GM18498 (cell line): ENCODE data around the gene ARHGAP10.

Experiments used
- ATAC-seq: cut with Tn5 transposase; IDR thresholded peaks from one replicate; pipeline ENCODE4 v1.9.1; 2021; ENCODE audit warnings: mild to moderate bottlenecking, moderate library complexity; ENCODE audit not compliant: unreplicated experiment

The ARHGAP10 gene

GRCh38 chr4:148060264-148061140, 328.6 kb downstream of the ARHGAP10 start:
- no peak for ATAC-seq

- no peak for ATAC-seq
Measured at GRCh38 chr4:148061141-148061481, 329.2 kb downstream of the ARHGAP10 start.

GRCh38 chr4:148061795-148062194, 329.9 kb downstream of the ARHGAP10 start:
- ATAC-seq, result no peak

- no peak for ATAC-seq
Measured at GRCh38 chr4:148062301-148062950, 330.5 kb downstream of the ARHGAP10 start.

- no peak for ATAC-seq
Measured at GRCh38 chr4:148064451-148064850, 332.6 kb downstream of the ARHGAP10 start.

GRCh38 chr4:148065075-148065474, 333.2 kb downstream of the ARHGAP10 start:
- ATAC-seq, result no peak

GRCh38 chr4:148067301-148067916, 335.5 kb downstream of the ARHGAP10 start:
- ATAC-seq, result no peak

- no peak for ATAC-seq
Measured at GRCh38 chr4:148068065-148068911, 336.4 kb downstream of the ARHGAP10 start.

- ATAC-seq, result no peak
Measured at GRCh38 chr4:148069086-148069894, 337.4 kb downstream of the ARHGAP10 start.

- ATAC-seq, result no peak
Measured at GRCh38 chr4:148069895-148070178, 337.9 kb downstream of the ARHGAP10 start.

GRCh38 chr4:148071009-148071408, 339.1 kb downstream of the ARHGAP10 start:
- ATAC-seq, result no peak

- no peak for ATAC-seq
Measured at GRCh38 chr4:148072789-148073188, 340.9 kb downstream of the ARHGAP10 start.

GRCh38 chr4:148073349-148073748, 341.5 kb downstream of the ARHGAP10 start:
- ATAC-seq, result no peak

GRCh38 chr4:148074462-148074861, 342.6 kb downstream of the ARHGAP10 start:
- ATAC-seq, result no peak

- no peak for ATAC-seq
Measured at GRCh38 chr4:148075438-148075837, 343.6 kb downstream of the ARHGAP10 start.

GRCh38 chr4:148076964-148077363, 345.1 kb downstream of the ARHGAP10 start:
- ATAC-seq, result no peak

GRCh38 chr4:148077581-148077980, 345.7 kb downstream of the ARHGAP10 start:
- no peak for ATAC-seq

- no peak for ATAC-seq
Measured at GRCh38 chr4:148078061-148078460, 346.2 kb downstream of the ARHGAP10 start.

GRCh38 chr4:148079961-148080360, 348.1 kb downstream of the ARHGAP10 start:
- ATAC-seq, result no peak

- no peak for ATAC-seq
Measured at GRCh38 chr4:148081267-148081666, 349.4 kb downstream of the ARHGAP10 start.
